ENCODE results near the gene HLCS. TPM values are rescaled to one million over a fixed set of nuclear protein-coding genes. Genes with fewer than 3 reads are reported as not detected.

The HLCS gene
- total and polyA plus RNA-seq, 2 donors (not counting 3 experiments of a cell fraction or from before 2014, with no cell fraction given) = 6.7 to 17.2 TPM

GRCh38 chr21:36946949-36947356 lies 19.5 kb downstream of the HLCS start:
- intact Hi-C loops (cut with micrococcal nuclease) = no loop called here
- TF ChIP-seq, protein P1, sequence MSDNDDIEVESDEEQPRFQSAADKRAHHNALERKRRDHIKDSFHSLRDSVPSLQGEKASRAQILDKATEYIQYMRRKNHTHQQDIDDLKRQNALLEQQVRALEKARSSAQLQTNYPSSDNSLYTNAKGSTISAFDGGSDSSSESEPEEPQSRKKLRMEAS (IDR thresholded peaks at IDR 0.05; ENCODE audit: insufficient read depth, insufficient read length) = no peak
- no peak for TF ChIP-seq POLR2A (IDR thresholded peaks at IDR 0.05; ENCODE audit: low read depth, low read length)
- TF ChIP-seq FOS (IDR thresholded peaks at IDR 0.05; ENCODE audit: borderline replicate concordance, insufficient read depth, low read length) = no peak
- Histone ChIP-seq H3K27me3 (ENCODE audit: control insufficient read depth in 2 of 2, insufficient read depth in 2 of 2, low read length in 2 of 2) (no peaks in the 10 kb centered on the region), H4K20me1 (replicated peaks; ENCODE audit: control insufficient read depth, extremely low read depth, insufficient read depth, low read length) (no peaks in the 10 kb centered on the region), H3K4me1 (ENCODE audit: control insufficient read depth, extremely low read depth, insufficient read depth, low read length) (peaks cover 12% of the 10 kb centered on the region), H3K36me3 (ENCODE audit: control insufficient read depth in 2 of 2, extremely low read depth in 1 of 2, insufficient read depth in 2 of 2, low read length in 2 of 2) (no peaks in the 10 kb centered on the region), H3K9ac (replicated peaks; ENCODE audit: extremely low read depth, insufficient read depth, low read length) (no peak overlapping the region), H3K27ac (ENCODE audit: insufficient read depth, low read depth, low read length) (no peak overlapping the region), H3K4me3 (replicated peaks in 1 of 3; ENCODE audit: insufficient read depth in 1 of 3, low read depth in 1 of 3, low read length in 3 of 3) (peak overlapping the region in 1 of 3 experiments; percentile 30), H3K9me1 (replicated peaks; ENCODE audit: control insufficient read depth, extremely low read depth, insufficient read depth, low read length) (no peaks in the 10 kb centered on the region), H3K9me3 (replicated peaks; ENCODE audit: control insufficient read depth, insufficient read depth, low read length) (no peaks in the 10 kb centered on the region), H3K4me2 (ENCODE audit: insufficient read depth, low read length) (peak overlapping the region; percentile 79), H2AFZ (ENCODE audit: low read depth, low read length) (peak overlapping the region; percentile 96), H3K79me2 (ENCODE audit: control insufficient read depth, insufficient read depth, low read length) (no peaks in the 10 kb centered on the region)
- ChIA-PET POLR2A (no interaction called here), CTCF (interaction anchor here (0.6 to 1.8 kb wide), 7 partner anchors 9 to 899 kb away, joined by 3 to 11 read pairs (median 3); no protein-coding TSS in a partner anchor)
- dilution Hi-C loops (cut with MboI; ENCODE audit: extremely low pct_ligation_motif_present, low sequenced_read_pairs) = no loop called here
- FAIRE-seq = peak; percentile 89
- no TSS peak for BruUV-seq (replicated peaks)
- DNase-seq (ENCODE audit: low read depth, low spot score) = no peak

GRCh38 chr21:36945496-36946138 lies 20.9 kb downstream of the HLCS start:
- Histone ChIP-seq H3K27ac (ENCODE audit: insufficient read depth, low read depth, low read length) (no peak overlapping the region), H3K9me3 (replicated peaks; ENCODE audit: control insufficient read depth, insufficient read depth, low read length) (no peaks in the 10 kb centered on the region), H3K36me3 (ENCODE audit: control insufficient read depth in 2 of 2, extremely low read depth in 1 of 2, insufficient read depth in 2 of 2, low read length in 2 of 2) (no peaks in the 10 kb centered on the region), H3K9me1 (replicated peaks; ENCODE audit: control insufficient read depth, extremely low read depth, insufficient read depth, low read length) (no peaks in the 10 kb centered on the region), H3K4me3 (replicated peaks in 1 of 3; ENCODE audit: insufficient read depth in 1 of 3, low read depth in 1 of 3, low read length in 3 of 3) (no peak overlapping the region), H4K20me1 (replicated peaks; ENCODE audit: control insufficient read depth, extremely low read depth, insufficient read depth, low read length) (no peaks in the 10 kb centered on the region), H3K27me3 (ENCODE audit: control insufficient read depth in 2 of 2, insufficient read depth in 2 of 2, low read length in 2 of 2) (no peaks in the 10 kb centered on the region), H3K79me2 (ENCODE audit: control insufficient read depth, insufficient read depth, low read length) (no peaks in the 10 kb centered on the region), H2AFZ (ENCODE audit: low read depth, low read length) (no peak overlapping the region), H3K4me1 (ENCODE audit: control insufficient read depth, extremely low read depth, insufficient read depth, low read length) (peaks cover 12% of the 10 kb centered on the region), H3K9ac (replicated peaks; ENCODE audit: extremely low read depth, insufficient read depth, low read length) (no peak overlapping the region), H3K4me2 (ENCODE audit: insufficient read depth, low read length) (no peak overlapping the region)
- ChIA-PET CTCF (interaction anchor here (1.3 to 1.5 kb wide), 2 partner anchors 10 to 12 kb away, joined by 3 read pairs; no protein-coding TSS in a partner anchor), POLR2A (no interaction called here)
- TF ChIP-seq, protein P2, sequence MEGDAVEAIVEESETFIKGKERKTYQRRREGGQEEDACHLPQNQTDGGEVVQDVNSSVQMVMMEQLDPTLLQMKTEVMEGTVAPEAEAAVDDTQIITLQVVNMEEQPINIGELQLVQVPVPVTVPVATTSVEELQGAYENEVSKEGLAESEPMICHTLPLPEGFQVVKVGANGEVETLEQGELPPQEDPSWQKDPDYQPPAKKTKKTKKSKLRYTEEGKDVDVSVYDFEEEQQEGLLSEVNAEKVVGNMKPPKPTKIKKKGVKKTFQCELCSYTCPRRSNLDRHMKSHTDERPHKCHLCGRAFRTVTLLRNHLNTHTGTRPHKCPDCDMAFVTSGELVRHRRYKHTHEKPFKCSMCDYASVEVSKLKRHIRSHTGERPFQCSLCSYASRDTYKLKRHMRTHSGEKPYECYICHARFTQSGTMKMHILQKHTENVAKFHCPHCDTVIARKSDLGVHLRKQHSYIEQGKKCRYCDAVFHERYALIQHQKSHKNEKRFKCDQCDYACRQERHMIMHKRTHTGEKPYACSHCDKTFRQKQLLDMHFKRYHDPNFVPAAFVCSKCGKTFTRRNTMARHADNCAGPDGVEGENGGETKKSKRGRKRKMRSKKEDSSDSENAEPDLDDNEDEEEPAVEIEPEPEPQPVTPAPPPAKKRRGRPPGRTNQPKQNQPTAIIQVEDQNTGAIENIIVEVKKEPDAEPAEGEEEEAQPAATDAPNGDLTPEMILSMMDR (IDR thresholded peaks at IDR 0.05; ENCODE audit: extremely low read depth in 1 of 2, insufficient read depth in 1 of 2, low read depth in 1 of 2, low read length in 2 of 2) = no peak
- TF ChIP-seq EZH2 (IDR thresholded peaks at IDR 0.05; ENCODE audit: borderline replicate concordance, low read depth, low read length, severe bottlenecking) (no peak), POLR2AphosphoS5 (IDR thresholded peaks at IDR 0.05; ENCODE audit: insufficient read depth, low read depth, low read length) (no peak), JUN (IDR thresholded peaks at IDR 0.05; ENCODE audit: borderline replicate concordance, insufficient read depth, insufficient read length, low read depth) (no peak), POLR2A (IDR thresholded peaks at IDR 0.05; ENCODE audit: low read depth, low read length) (no peak), MYC (IDR thresholded peaks at IDR 0.05; ENCODE audit: low read depth, low read length) (no peak), GATA2 (IDR thresholded peaks at IDR 0.05; ENCODE audit: insufficient read depth, insufficient read length, low read depth, low read length) (no peak), FOS (IDR thresholded peaks at IDR 0.05; ENCODE audit: borderline replicate concordance, insufficient read depth, low read length) (no peak)
- TF ChIP-seq, protein P1 (IDR thresholded peaks at IDR 0.05; ENCODE audit: insufficient read depth, insufficient read length) = no peak
- FAIRE-seq (no peak), DNase-seq (ENCODE audit: low read depth, low spot score) (no peak)
- dilution Hi-C loops (cut with MboI; ENCODE audit: extremely low pct_ligation_motif_present, low sequenced_read_pairs) = no loop called here
- BruUV-seq (replicated peaks) = no TSS peak
- intact Hi-C loops (cut with micrococcal nuclease) = no loop called here

All from endothelial cell of umbilical vein (primary cell).